Right lobe of liver (tissue), 4 donors: ENCODE data around the gene MKRN2OS.

Source experiments
- CTCF ChIP-seq, 4 donors: fragments of 200-600 bp in 3 of 4; fragments of 450-650 bp in 1 of 4; IDR thresholded peaks; one replicate each; pipeline versions ENCODE4 v1.5.1 to v1.8.0; 2016 to 2022; ENCODE audit warnings: antibody characterized with exemption in 4 of 4, mild to moderate bottlenecking in 2 of 4
- POLR2A ChIP-seq: fragments of 450-650 bp; IDR thresholded peaks from one replicate; pipeline ENCODE4 v1.6.1; 2017; ENCODE audit warnings: antibody characterized with exemption, mild to moderate bottlenecking
- donor health status: DM: no; HTN: no; CAD: no.
- donor health status: DM: no; HTN: no; CAD: no.
- donor health status: DM: no; HTN: yes; CAD: no.

- TF ChIP-seq CTCF (IDR thresholded peaks at IDR 0.05): no peak
- no peak for TF ChIP-seq POLR2A
Measured at GRCh38 chr3:12585181-12585580, 39.9 kb upstream of the MKRN2OS start.
